ENCODE measurements around the gene CCDC74A. TPM values are rescaled to one million over a fixed set of nuclear protein-coding genes. Genes with fewer than 3 reads are reported as not detected.
"Not testable (repeated sequence)": the region's sequence is repeated elsewhere in the genome, so short reads cannot be mapped to it uniquely, and the experiment has no call there.

Gene CCDC74A
- polyA plus RNA-seq, 1 donor: 1.8 TPM

DNA sequence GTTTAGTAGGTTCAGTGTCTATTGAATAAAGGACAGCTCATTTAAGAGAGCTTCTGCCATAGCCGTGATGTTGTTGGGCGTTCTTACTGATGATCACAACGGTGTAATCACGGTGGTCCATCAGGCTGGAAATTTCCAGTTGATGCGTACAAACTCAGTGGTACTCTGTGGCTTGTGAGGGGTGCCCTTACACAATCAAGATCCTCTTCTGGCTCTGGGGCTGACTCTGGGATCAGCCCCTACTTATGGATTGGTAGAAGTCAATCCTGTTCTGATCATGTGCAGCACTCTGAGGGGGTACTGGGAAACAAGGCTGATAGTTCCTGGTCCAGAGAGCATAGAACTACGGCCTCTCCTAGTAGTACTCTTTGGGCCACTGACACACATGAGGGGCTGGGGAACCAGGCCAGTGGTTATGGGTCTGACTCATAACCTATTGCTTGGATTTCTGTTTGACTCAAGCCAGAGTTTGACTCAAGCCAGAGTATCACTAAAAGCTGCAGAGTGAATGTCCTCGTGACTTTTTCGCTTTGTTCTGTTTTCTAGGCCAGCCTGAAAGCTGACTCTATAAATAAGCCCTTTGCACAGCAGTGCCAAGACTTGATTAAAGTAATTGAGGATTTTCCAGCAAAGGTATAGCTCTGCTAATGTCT, 29.2 kb upstream of the CCDC74A start:
- DNase-seq (ENCODE audit: low read depth): not testable (repeated sequence)

GRCh38 chr2:131503587-131503986, 24.1 kb upstream of the CCDC74A start:
- not testable (repeated sequence) for DNase-seq (ENCODE audit: low read depth)

DNA sequence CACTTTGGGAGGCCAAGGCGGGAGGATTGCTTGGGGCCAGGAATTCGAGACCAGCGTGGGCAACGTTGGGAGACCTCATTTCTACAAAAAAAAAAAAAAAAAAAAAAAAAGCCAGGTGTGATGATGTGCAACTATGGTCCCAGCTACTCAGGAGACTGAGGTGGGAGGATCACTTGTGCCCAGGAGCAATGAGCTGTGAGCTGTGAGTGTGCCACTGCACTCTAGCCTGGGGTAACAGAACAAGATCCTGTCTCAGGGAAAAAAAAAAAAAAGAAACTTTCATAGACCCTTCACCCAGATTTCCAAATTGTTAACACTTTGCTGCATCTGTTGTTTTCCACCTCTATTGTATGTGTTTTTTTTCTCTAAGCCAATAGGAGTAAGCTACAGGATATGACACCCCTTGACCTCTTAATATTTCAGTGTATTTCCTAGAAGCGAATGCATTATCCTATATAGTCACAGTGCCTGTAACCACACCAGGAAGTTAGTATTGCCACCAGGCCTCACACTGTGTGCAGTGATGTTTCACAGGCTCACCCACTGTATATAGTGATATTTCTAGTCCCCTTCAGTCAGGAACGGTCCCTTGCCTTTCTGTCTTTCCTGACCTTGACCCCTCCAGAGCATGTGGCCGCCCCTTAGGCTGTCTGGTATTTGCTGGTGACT, 23.5 kb upstream of the CCDC74A start:
- DNase-seq (ENCODE audit: low read depth): not testable (repeated sequence)

GRCh38 chr2:131509615-131510014, 18.1 kb upstream of the CCDC74A start:
- no peak for DNase-seq (ENCODE audit: low read depth)

- not testable (repeated sequence) for DNase-seq (ENCODE audit: low read depth)
These were observed 16.3 kb upstream of the CCDC74A start for GRCh38 chr2:131511291-131511968.

DNA sequence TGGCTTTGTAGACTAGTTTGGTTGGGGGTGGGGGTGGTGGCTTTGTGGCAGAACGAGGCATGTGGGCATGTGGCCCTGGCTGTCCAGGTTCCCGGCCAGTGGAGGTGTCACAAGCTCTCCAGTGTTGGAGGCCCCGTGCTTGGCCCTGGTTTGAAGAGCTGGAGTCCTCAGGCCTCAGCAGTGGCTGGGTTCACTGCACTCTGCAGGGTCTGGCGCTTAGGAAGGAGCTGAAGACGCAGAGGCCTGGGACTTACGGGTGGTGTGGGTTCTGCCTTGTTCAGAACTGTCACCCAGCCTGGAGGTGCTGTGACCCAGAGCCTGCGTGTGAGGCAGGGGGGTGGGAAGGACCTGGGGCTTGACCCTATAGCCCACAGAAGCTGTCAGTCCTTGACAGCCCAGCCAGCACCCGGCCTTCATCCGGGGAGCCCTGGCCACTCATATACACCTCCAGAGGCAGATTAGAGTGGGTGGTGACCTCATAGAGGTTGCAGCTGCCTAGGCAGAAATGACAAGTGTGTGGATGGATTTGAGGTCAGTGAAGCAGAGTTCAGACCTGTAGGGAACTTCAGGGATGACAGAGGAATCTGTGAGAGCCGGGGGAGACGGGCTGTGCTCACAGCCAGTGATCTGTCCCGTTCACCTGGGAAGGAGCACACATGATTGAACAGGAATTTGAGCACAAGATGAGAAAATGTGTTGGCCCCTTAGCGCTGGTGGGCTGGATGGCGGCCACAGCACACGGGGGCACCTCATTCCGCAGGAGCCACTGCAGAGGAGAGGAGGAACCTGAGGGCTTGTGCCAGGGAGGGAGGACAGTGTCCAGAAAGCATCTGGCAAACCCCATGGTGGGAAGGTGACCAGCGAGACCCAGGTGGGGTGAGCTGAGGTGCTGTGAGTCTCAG, 15.5 kb upstream of the CCDC74A start:
- not testable (repeated sequence) for DNase-seq (ENCODE audit: low read depth)

- DNase-seq (ENCODE audit: low read depth): not testable (repeated sequence)
These were observed 13.1 kb upstream of the CCDC74A start for GRCh38 chr2:131514408-131515166.

GRCh38 chr2:131515235-131515634, 12.5 kb upstream of the CCDC74A start:
- DNase-seq (ENCODE audit: low read depth): not testable (repeated sequence)

DNA sequence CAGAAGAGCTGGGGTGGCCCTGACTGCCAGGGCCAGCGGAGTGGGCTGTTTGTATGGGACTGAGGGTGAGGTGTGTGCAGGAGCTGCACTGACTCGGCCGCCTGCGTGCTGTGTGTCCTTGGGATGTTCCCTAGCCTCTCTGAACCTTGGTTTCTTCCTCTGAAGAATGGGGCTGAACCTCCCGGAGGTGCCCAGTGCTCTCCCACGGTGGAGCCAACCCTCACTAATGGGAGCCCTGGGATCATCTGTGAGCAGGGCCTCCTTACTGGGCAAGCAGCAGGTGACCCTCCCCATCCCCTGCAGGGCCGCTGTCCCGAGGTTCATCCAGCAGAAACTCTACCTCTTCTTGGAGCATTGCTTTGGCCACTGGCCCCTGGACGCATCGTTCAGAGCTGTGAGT, 11.7 kb upstream of the CCDC74A start:
- DNase-seq (ENCODE audit: low read depth): no peak

GRCh38 chr2:131516621-131517020, 11.1 kb upstream of the CCDC74A start:
- not testable (repeated sequence) for DNase-seq (ENCODE audit: low read depth)

DNA sequence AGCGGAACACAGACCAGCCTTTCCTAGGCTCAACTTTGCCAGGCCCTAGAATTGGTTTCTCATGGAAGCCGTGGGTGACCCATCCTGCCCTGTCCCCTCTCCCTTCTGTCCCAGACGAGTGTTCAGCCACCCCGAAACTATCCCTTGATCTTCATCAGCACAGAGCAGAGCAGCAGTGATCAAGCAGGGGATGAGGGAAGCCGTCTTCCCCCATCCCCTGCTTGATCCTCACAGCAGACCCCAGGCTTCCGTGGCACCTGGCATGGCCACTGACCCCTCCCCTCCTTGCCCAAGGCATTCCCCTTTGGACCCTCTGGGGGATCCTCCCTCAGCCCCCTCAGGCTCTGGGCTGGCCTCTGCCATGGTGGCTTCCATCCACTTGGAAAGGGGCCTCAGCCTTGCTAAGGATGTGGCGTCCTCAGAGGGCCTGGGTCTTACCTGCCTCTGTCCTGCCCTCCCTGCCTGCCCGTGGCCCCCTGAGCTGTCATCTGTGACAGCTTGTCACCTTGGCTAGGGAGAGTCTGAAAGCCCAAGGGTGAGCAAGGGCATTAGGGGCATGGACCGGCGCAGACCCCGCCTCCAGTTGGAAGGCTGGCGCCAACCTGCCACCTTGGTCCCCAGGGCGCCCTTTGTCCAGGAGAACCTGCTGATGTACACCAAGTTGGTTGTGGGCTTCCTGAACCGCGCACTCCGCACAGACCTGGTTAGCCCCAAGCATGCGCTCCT, 10.4 kb upstream of the CCDC74A start:
- DNase-seq (ENCODE audit: low read depth): no peak

DNA sequence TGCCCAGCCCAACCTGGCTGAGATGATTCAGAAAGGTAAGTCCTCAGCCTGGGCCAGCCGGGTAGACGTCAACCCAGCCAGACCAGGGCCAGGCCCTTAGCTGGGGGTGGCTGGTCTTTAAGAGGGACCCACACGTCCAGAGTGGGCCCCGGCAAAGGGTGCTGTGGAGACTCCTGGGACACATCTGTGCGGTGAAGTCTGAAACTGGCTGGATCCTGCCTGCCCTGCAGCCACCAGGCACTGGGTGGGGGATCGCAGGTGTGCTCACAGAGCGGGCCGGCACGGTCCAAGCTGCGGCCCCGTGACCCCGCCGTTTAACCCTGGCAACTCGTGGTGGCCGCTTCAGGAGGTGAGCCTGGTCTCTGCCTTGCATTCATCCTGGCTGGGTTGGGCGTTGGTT, 9.8 kb upstream of the CCDC74A start:
- DNase-seq (ENCODE audit: low read depth): not testable (repeated sequence)

DNA sequence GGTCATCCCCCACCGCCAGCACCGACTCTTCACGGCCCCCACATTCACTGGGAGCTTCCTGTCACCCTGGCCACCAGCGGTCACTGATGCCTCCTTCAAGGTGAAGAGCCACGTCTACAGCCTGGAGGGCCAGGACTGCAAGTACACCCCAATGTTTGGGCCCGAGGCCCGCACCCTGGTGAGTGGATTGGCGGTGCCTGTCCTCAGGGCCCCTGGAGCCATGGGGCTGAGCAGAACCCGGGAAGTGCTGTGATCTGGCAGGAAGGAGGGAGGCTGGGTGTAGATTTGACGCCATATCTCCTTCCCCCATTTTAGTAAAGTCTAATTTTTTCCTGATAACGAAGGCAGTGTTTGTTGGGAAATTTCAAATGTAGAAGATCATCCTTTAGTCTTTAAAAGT, 9.2 kb upstream of the CCDC74A start:
- not testable (repeated sequence) for DNase-seq (ENCODE audit: low read depth)

DNA sequence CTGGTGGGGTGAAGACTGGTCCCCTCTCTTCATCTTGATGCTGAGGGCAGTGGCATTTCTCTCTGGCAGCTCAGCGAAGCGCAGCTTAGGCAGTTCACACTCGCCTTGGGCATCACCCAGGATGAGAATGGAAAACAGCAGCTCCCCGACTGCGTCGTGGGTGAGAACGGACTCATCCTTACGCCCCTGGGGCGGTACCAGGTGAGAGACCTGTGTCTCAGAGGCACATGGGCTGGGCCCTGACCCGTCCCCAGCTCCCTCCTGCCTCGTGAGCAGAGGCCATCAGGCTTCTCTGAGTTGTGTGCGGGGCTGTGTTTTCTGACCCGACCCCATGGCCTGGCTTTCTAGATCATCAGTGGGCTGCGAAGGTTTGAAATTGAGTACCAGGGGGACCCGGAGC, 8.2 kb upstream of the CCDC74A start:
- no peak for DNase-seq (ENCODE audit: low read depth)

DNA sequence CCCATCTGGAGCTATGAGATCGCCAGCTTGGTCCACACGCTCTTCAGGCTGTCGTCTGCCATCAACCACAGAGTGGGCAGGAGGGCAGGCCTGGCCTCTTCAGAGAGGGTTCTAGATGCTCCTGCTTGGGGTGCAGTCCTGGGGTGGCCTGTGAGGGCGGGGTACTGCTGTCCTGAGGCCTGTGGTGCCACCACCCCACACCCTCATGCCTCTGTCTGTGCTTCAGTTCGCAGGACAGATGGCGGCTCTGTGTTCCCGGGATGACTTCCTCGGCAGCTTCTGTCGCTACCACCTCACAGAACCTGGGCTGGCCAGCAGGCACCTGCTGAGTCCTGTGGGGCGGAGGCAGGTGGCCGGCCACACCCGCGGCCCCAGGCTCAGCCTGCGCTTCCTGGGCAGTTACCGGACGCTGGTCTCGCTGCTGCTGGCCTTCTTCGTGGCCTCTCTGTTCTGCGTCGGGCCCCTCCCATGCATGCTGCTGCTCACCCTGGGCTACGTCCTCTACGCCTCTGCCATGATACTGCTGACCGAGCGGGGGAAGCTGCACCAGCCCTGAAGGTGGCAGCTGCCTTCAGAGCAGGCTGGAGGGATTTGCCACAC, 7.7 kb upstream of the CCDC74A start:
- not testable (repeated sequence) for DNase-seq (ENCODE audit: low read depth)

- DNase-seq (ENCODE audit: low read depth): no peak
These were observed 7.2 kb upstream of the CCDC74A start for GRCh38 chr2:131520526-131520925.

GRCh38 chr2:131521524-131521923, 6.2 kb upstream of the CCDC74A start:
- not testable (repeated sequence) for DNase-seq (ENCODE audit: low read depth)

DNA sequence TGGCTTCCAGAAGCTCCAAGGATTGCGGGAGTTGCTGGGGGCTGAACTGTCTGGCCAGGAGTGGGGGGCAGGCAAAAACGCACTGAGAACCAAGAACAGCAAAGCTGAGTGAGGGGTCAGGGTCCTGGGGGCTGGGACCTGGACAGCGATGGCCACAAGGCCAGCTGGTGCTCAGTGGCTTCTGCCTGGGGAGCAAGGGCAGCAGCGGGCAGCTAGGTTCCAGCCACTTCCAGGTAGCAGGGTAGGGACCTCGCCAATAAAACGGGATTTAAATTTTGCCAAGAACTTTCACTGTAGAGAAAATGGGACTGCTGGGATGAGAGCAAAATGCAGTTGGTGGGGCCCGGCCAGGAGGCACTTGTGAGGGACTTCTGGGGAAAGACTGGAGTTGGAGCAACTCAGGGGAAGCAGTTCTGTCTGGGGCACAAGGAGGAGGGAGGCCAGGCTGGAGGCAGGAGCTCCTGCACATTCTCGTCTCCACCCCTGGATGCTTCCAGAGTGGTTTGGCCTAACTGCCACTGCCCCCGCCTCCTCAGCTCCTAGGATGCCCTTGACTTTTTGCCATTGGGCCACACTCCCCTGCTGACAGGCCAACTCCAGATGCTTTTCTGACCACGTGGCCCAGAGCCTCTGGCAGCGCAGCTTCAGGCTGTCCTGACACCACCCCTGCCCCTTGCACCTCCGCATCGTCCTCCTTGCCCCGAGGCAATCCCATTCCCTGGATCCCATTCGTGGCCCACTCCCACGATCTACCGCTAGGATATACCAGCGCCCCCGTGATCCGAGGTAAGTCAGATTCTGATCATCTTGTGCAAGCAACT, 5.5 kb upstream of the CCDC74A start:
- DNase-seq (ENCODE audit: low read depth): no peak

DNA sequence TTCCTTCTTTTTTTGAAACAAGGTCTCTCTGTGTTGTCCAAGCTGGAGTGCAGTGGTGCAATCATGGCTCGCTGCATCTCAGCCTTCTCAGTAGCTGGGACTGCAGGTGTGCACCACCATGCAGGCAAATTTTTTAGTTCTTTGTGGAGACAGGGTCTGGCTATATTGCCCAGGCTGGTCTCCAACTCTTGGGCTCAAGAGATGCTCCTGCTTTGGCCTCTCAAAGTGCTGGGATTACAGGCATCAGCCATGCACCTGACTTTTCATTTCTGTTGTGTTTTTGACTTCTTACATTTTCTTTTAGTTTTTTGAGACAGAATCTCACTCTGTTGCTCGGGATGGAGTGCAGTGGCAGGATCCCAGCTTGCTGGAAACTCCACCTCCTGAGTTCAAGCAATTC, 2.4 kb upstream of the CCDC74A start:
- not testable (repeated sequence) for DNase-seq (ENCODE audit: low read depth)

Measured in forelimb muscle (tissue), 1 donor.